Sigmoid colon (tissue), 4 donors: ENCODE results near the gene GOLGA3.

Source experiments
- CTCF ChIP-seq, 4 experiments: fragments of 450-650 bp in 3 of 4; fragments of 200-600 bp in 1 of 4; IDR thresholded peaks; one replicate each; pipeline ENCODE4 v1.5.1; 2016 to 2019; ENCODE audit warnings: antibody characterized with exemption in 4 of 4, mild to moderate bottlenecking in 3 of 4, moderate library complexity in 2 of 4
- POLR2A ChIP-seq, 2 donors: fragments of 450-650 bp; IDR thresholded peaks; one replicate each; pipeline ENCODE4 v1.6.1; 2016; ENCODE audit warnings: antibody characterized with exemption in 2 of 2, mild to moderate bottlenecking in 2 of 2, moderate library complexity in 2 of 2
- POLR2AphosphoS5 ChIP-seq, 4 donors: sonication (generic); formaldehyde crosslinking; IDR thresholded peaks; one replicate each; pipeline ENCODE4 v1.6.1; 2017; ENCODE audit warnings: antibody characterized with exemption in 4 of 4

GRCh38 chr12:132777614-132778013 lies 51.1 kb downstream of the GOLGA3 start:
- TF ChIP-seq POLR2AphosphoS5 (IDR thresholded peaks at IDR 0.05): no peak
- no peak for TF ChIP-seq CTCF (IDR thresholded peaks at IDR 0.05)
- TF ChIP-seq POLR2A (IDR thresholded peaks at IDR 0.05): no peak
